Sciatic nerve (tissue), 2 donors: ENCODE results near the gene RPL13A. TPM values are rescaled to one million over a fixed set of nuclear protein-coding genes. Genes with fewer than 3 reads are reported as not detected.
"Not testable (repeated sequence)": the region's sequence is repeated elsewhere in the genome, so short reads cannot be mapped to it uniquely, and the experiment has no call there.

Experiments
- ATAC-seq: fragments of 200-7000 bp; cut with Tn5 transposase; one replicate; pipeline ENCODE4 v1.9.1; 2020; ENCODE audit warnings: mild to moderate bottlenecking, moderate library complexity
- DNase-seq: peaks from one replicate; pipeline ENCODE4 v3.0.0-alpha.2; 2020; ENCODE audit warnings: low spot score
- intact Hi-C: fragments of 100-400 bp; cut with DNase I; formaldehyde crosslinking; loops from one replicate; pipeline ENCODE4 v1.14.2; 2022
- total RNA-seq: library from RNA; stranded (reverse); fragmentation: NEBNext Ultra II Directional; extraction: Animal tissue kit (Norgen Biotek cat#: 25700); gene quantifications from one replicate; pipeline ENCODE4 v1.2.1, GENCODE V29; 2021
- donor health status: DM: no; HTN: no; CAD: no.
- donor health status: DM: no; HTN: no; CAD: no.

RPL13A gene
- 1,735 TPM for total RNA-seq

- ATAC-seq (peak; percentile 98), DNase-seq (peak; percentile 100)
- intact Hi-C loops, result no loop called here
Measured at GRCh38 chr19:49487277-49488045, at the start of gene RPL13A. TSS of gene RPL13A (plus strand) at chr19:49487608. CDS start at chr19:49487630, 22 bp downstream.

- ATAC-seq (no peak), DNase-seq (no peak)
- intact Hi-C loops, result loop anchor here (5.0 kb wide), 1 partner anchor 211 kb away; no protein-coding TSS in a partner anchor
Measured at GRCh38 chr19:49438261-49438660, 49.1 kb upstream of the RPL13A start.

- intact Hi-C loops, result loop anchor here (5.0 kb wide), 1 partner anchor 213 kb away; no protein-coding TSS in a partner anchor
- DNase-seq (no peak), ATAC-seq (no peak)
Measured at GRCh38 chr19:49439836-49440235, 47.6 kb upstream of the RPL13A start.

GRCh38 chr19:49440439-49441209, 46.8 kb upstream of the RPL13A start:
- intact Hi-C loops, result no loop called here
- no peak for DNase-seq
- no peak for ATAC-seq

GRCh38 chr19:49441210-49441959, 46.0 kb upstream of the RPL13A start, which contains the start of gene SLC17A7:
TSS of gene SLC17A7 (minus strand) at chr19:49441527. CDS start at chr19:49441379, 148 bp downstream.
- DNase-seq (peak; percentile 82), ATAC-seq (peak; percentile 55)
- intact Hi-C loops, result no loop called here

GRCh38 chr19:49441960-49442350, 45.5 kb upstream of the RPL13A start:
- intact Hi-C loops, result loop anchor here (2.0 kb wide), 1 partner anchor 57 kb away; no protein-coding TSS in a partner anchor

GRCh38 chr19:49442354-49442753, 45.1 kb upstream of the RPL13A start:
- intact Hi-C loops, result loop anchor here (2.0 kb wide), 1 partner anchor 58 kb away; no protein-coding TSS in a partner anchor
- DNase-seq (peak; percentile 81), ATAC-seq (peak; percentile 56)

More at GRCh38 chr19:49441960-49442350, 45.5 kb upstream of the RPL13A start:
- DNase-seq (no peak), ATAC-seq (no peak)

- DNase-seq (peak; percentile 98), ATAC-seq (peak; percentile 82)
- intact Hi-C loops, result loop anchor here (2.0 kb wide), 1 partner anchor 58 kb away; no protein-coding TSS in a partner anchor
Measured at GRCh38 chr19:49442771-49443365, 44.5 kb upstream of the RPL13A start.

- intact Hi-C loops, result loop anchor here (2.0 kb wide), 1 partner anchor 59 kb away; no protein-coding TSS in a partner anchor
- peak; percentile 87 for ATAC-seq
Measured at GRCh38 chr19:49443366-49444099, 43.9 kb upstream of the RPL13A start.

GRCh38 chr19:49444100-49444700, 43.2 kb upstream of the RPL13A start:
- intact Hi-C loops, DNase-seq, ATAC-seq: not testable (repeated sequence)

More at GRCh38 chr19:49443366-49444099, 43.9 kb upstream of the RPL13A start:
- DNase-seq, result peak; percentile 97

- DNase-seq (no peak), ATAC-seq (no peak)
- intact Hi-C loops, result no loop called here
Measured at GRCh38 chr19:49445997-49446396, 41.4 kb upstream of the RPL13A start.

GRCh38 chr19:49447485-49448431, 39.6 kb upstream of the RPL13A start:
- intact Hi-C loops, result no loop called here
- peak; percentile 85 for DNase-seq

GRCh38 chr19:49448432-49448786, 39.0 kb upstream of the RPL13A start:
- no peak for ATAC-seq
- DNase-seq, result no peak
- intact Hi-C loops, result no loop called here

More at GRCh38 chr19:49447485-49448431, 39.6 kb upstream of the RPL13A start:
- no peak for ATAC-seq

- no peak for ATAC-seq
- no peak for DNase-seq
- intact Hi-C loops, result loop anchor here (5.0 kb wide), 2 partner anchors 217 to 1908 kb away; partner anchors contain the start of genes BCL2L12 and IRF3
Measured at GRCh38 chr19:49450405-49450804, 37.0 kb upstream of the RPL13A start.

- ATAC-seq (peak; percentile 84), DNase-seq (peak; percentile 97)
- intact Hi-C loops, result loop anchor here (5.0 kb wide), 2 partner anchors 216 to 1909 kb away; partner anchors contain the start of genes BCL2L12 and IRF3
Measured at GRCh38 chr19:49451430-49452181, 35.8 kb upstream of the RPL13A start, which contains the start of gene PIH1D1. TSS of gene PIH1D1 (minus strand) at chr19:49451814. CDS start at chr19:49451574, 240 bp downstream.
